ENCODE measurements around the gene STAU1.
"Not testable (repeated sequence)": the region's sequence is repeated elsewhere in the genome, so short reads cannot be mapped to it uniquely, and the experiment has no call there.

STAU1 gene

GRCh38 chr20:49207076-49207475, 18.9 kb upstream of the STAU1 start:
- no peak for DNase-seq

GRCh38 chr20:49203746-49204145, 15.6 kb upstream of the STAU1 start:
- DNase-seq: no peak

- DNase-seq: no peak
Measured at GRCh38 chr20:49203011-49203410, 14.9 kb upstream of the STAU1 start.

GRCh38 chr20:49199729-49200293, 11.7 kb upstream of the STAU1 start:
- no peak for DNase-seq

DNA sequence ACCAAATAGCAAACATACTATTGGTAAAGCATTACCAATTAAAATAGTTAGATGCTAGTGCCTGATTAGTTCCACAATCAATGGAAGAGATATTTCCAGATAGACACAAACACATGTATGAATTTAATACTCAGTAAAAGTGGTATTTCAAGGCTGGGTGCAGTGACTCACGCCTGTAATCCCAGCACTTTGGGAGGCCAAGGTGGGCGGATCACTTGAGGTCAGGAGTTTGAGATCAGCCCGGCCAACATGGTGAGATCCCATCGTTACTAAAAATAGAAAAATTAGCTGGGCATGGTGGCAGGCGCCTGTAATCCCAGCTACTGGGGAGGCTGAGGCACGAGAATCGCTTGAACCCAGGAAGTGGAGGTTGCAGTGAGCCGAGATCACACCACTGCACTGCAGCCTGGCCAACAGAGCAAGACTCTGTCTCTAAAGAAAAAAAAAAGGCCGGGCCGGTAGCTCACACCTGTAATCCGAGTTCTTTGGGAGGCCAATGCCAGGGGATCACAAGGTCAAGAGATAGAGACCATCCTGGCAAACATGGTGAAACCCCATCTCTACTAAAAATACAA, 4.9 kb upstream of the STAU1 start:
- not testable (repeated sequence) for DNase-seq

DNA sequence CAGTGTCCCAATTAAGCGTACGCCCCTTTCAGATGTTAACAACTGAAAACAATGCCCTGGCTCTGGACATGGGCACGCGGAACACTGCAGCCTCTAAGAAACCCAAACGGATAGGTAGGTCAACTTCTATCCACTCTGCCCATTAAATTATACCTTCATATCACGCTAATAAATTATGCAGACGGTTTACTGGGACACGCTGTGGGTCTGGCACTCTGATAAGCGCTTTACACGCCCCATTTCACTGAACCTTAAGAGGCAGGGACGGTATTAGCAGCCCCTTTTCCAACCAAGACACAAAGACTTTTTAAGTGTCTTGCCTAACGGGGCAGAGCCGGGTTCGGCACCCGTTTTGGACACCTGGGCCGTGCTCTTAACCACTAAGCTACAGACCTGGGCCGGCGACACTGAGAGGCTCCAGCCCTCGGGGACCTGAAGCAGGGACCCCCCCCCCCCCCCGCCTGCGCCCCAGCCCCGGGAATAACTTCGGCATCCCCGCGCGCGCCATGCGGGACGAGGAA, 744 bp downstream of the STAU1 start:
- peak in 8 of 56 donors; percentile 3 to 47 (median 18) for DNase-seq

- peak in 25 of 56 donors; percentile 3 to 59 (median 26) for DNase-seq
Measured at GRCh38 chr20:49186535-49187329, 1.4 kb downstream of the STAU1 start.

GRCh38 chr20:49185071-49185761, 2.9 kb downstream of the STAU1 start:
- DNase-seq: no peak

DNA sequence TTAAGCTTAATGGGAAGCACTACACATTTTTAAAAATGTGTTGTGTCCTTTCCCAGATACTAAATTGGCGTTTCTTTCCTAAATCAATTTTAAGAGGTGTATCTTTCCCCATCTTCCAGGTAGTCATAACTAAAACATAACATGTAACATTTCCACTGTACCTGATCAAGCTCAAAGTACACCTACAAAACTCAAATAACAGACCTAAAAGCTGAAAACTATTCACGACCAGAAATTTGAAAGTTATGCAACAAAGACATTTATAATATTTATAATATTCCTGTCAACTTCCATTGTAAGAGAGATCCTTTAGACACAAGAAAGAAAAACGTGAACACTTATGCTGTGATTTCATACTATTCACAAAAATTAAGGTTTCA, 3.5 kb downstream of the STAU1 start:
- DNase-seq: no peak

- DNase-seq: not testable (repeated sequence)
Measured at GRCh38 chr20:49184084-49184501, 4.0 kb downstream of the STAU1 start.

- DNase-seq: no peak
Measured at GRCh38 chr20:49183444-49183843, 4.7 kb downstream of the STAU1 start.

DNA sequence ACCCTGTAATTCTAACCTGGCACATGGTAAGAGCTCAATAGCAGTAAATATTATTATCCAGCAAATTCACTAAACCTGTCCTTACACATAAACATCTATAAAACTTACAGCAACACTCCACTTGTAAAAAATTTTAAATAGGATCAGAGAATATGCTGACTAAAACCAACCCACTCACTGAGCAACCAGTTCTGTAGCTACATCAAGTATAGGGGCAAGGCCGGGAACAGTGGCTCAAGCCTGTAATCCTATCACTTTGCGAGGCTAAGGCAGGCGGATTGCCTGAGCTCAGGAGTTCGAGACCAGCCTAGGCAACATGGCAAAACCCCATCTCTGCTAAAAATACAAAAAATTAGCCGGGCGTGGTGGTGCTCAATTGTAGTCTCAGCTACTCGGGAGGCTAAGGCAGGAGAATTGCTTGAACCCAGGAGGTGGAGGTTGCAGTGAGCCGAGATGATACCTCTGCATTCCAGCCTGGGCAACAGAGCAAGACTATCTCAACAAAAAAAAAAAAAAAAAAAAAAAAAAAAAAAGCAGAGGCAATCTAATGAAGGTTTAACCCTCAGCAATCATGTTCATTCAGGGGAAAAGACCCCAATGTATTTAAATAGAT, 6.8 kb downstream of the STAU1 start:
- peak in 1 of 56 donors; percentile 1 for DNase-seq

DNA sequence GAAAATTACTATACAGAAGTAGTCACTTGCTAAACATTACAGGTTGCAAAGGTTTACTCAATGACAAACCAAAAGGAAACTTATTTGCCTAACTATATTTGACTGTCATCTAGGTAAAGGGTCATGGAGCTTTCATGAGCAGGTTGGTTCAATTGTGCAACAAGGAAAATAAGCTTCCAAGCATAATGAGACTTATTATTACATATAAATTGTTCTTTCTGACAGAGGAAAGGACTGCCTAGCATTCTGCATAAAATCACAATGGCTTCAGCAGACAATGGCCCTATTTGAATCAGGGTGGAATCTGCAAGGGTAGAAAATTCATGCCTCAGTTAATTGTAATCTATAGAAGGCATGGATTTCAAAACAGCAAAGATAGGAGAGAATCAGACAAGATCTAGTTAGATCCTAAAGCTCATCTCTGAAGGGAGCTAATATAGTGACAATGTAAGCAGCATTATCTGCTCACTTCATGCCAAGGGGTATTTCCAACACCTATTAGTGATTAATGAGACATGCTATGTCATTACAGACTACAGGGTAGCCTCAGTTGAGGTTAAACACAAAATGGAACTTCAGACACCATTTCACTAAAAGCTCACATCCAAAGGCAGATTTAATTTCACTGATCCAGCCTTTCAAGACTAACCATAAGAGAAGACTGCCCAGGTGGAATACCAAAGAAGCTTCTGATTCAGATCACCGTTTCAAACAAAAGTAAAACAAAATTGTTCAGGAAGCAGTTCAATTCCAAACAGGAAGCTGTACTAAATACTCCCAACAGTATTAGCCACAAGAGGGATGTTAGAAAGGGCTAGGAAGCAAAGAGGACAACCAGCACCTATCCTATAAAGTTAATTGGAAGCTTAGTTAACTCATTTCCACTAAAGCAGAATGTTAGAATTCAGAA, 8.5 kb downstream of the STAU1 start:
- DNase-seq: no peak

GRCh38 chr20:49174183-49174582, 14.0 kb downstream of the STAU1 start:
- DNase-seq: no peak

DNA sequence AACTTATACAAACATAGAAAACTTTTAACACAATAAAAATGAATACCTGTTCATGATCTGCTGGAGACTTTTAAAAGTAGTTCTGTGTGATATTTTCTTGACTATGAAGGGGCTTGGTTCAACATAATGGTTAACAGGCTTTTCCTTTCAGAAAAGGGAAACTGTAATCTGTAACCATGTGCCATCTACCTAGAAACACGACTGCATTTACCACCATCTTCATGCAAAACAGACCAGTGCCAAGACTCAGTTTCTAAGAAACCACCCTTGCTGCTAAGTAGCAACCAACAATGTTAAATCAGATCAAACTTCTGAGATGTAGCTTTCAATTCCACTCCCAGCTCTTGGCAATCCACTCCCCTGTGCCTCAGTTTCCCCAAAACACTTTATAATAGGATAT, 15.7 kb downstream of the STAU1 start:
- no peak for DNase-seq

GRCh38 chr20:49171909-49172308, 16.2 kb downstream of the STAU1 start:
- peak in 21 of 56 donors; percentile 1 to 63 (median 15) for DNase-seq

GRCh38 chr20:49170714-49171113, 17.4 kb downstream of the STAU1 start:
- no peak for DNase-seq

DNA sequence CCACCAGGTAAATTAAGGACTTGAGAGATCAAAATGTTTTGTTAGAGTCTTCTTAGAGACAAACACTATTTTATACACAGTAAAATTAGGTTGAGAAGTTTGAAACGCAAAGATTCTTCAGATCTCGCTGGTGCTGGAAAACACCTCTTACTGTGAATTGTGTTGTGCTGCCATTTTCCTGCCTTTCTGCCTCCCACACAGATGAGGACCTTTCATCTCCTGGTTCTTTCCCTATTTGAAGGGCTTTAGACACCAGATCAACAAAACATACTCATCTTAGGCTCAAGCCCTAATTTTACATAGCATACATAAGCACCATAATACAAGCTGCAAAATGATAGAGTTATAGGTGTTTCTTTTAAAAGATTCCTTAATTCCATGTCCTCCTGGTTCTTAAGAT, 18.6 kb downstream of the STAU1 start:
- no peak for DNase-seq

GRCh38 chr20:49168864-49169263, 19.3 kb downstream of the STAU1 start:
- DNase-seq: not testable (repeated sequence)

DNA sequence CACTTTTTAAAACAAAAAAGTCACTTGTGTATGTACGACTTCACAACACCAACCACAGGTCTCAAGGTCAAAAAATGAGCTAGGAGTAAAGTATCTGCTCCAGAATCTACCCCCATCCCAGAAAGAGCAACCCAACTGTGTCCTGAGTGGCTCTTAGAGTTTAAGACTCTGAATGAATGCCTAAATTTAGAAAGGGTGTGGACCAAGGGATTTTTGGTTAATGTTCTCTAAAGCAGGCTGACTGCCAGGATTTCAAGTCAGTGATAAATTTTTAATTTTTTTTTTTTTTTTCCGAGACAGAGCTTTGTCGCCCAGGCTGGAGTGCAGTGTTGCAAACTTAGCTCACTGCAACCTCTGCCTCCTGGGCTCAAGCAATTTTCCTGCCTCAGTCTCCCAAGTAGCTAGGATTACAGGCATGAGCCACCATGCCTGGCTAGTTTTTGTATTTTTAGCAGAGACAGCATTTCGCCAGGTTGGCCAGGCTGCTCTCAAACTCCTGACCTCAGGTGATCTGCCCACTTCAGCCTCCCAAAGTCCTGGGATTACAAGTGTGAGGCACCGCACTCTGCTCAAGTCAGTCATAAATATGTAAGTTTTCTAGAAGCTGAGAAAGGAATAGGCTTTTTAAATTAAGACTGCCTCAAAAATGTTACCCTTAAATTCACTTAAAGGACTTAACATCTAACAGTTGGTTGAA, 20.2 kb downstream of the STAU1 start:
- no peak for DNase-seq

Data from amygdala (tissue), 56 donors.